Activated CD8-positive, alpha-beta T cell treated with anti-CD3 and anti-CD28 coated beads for 36 hours (primary cell): Measurements from ENCODE around the gene SLPI. TPM values are rescaled to one million over a fixed set of nuclear protein-coding genes. Genes with fewer than 3 reads are reported as not detected.

Experiments
- ATAC-seq: fragments of 200-7000 bp; cut with Tn5 transposase; one replicate; pipeline ENCODE4 v1.10.0; 2021; ENCODE audit warnings: mild to moderate bottlenecking, moderate library complexity
- CTCF ChIA-PET: fragments of 350-600 bp; sonication (Branson Sonifier 250); formaldehyde crosslinking; loops from one replicate; lab custom pipeline; 2021; ENCODE audit warnings: antibody characterized with exemption; lab: Charles Lee
- POLR2A ChIA-PET: fragments of 350-600 bp; sonication (Branson Sonifier 250); formaldehyde crosslinking; loops from one replicate; lab custom pipeline; 2021; ENCODE audit warnings: antibody characterized with exemption; lab: Charles Lee
- DNase-seq: peaks from one replicate; pipeline ENCODE4 v3.0.0-alpha.2; 2020
- H3K27ac Mint-ChIP-seq: one replicate; pipeline ENCODE4 v1.8.0; 2021; ENCODE audit warnings: mild to moderate bottlenecking, mixed read lengths
- H3K27me3 Mint-ChIP-seq: one replicate; pipeline ENCODE4 v1.8.0; 2021; ENCODE audit warnings: mixed read lengths
- H3K36me3 Mint-ChIP-seq: one replicate; pipeline ENCODE4 v1.8.0; 2021; ENCODE audit warnings: low read depth, mixed read lengths
- H3K4me1 Mint-ChIP-seq: one replicate; pipeline ENCODE4 v1.8.0; 2021; ENCODE audit warnings: low read depth, mixed read lengths
- H3K4me3 Mint-ChIP-seq: one replicate; pipeline ENCODE4 v1.8.0; 2021; ENCODE audit warnings: mild to moderate bottlenecking, moderate library complexity, mixed read lengths
- H3K9me3 Mint-ChIP-seq: one replicate; pipeline ENCODE4 v1.8.0; 2021; ENCODE audit warnings: mixed read lengths
- CTCF ChIP-seq: fragments of 200-600 bp; IDR thresholded peaks from one replicate; pipeline ENCODE4 v1.8.0; 2022; ENCODE audit warnings: antibody characterized with exemption, mild to moderate bottlenecking
- intact Hi-C: fragments of 100-400 bp; cut with micrococcal nuclease; formaldehyde crosslinking; loops from one replicate; pipeline ENCODE4 v1.10.0; 2022
- total RNA-seq, 2 experiments: library from RNA; stranded (reverse); gene quantifications; one replicate each; pipeline ENCODE4 v1.2.3, GENCODE V29; 2021

SLPI gene
- total RNA-seq, 2 experiments from 2014 or later = not detected

GRCh38 chr20:45247865-45248264 lies 6.5 kb downstream of the SLPI start:
- Mint-ChIP-seq H3K4me3 (no peak overlapping the region), H3K27me3 (peaks cover 44% of the 10 kb centered on the region), H3K4me1 (no peaks in the 10 kb centered on the region), H3K9me3 (no peaks in the 10 kb centered on the region), H3K27ac (no peak overlapping the region), H3K36me3 (no peaks in the 10 kb centered on the region)
- CTCF ChIA-PET = no interaction called here
- POLR2A ChIA-PET = no interaction called here
- no peak for TF ChIP-seq CTCF
- intact Hi-C loops = no loop called here
- DNase-seq = no peak
- no peak for ATAC-seq

- Mint-ChIP-seq H3K36me3 (no peaks in the 10 kb centered on the region), H3K27me3 (peaks cover 35% of the 10 kb centered on the region), H3K4me3 (no peak overlapping the region), H3K4me1 (no peaks in the 10 kb centered on the region), H3K27ac (no peak overlapping the region), H3K9me3 (no peaks in the 10 kb centered on the region)
- no peak for ATAC-seq
- CTCF ChIA-PET = interaction anchor here (0.7 to 1.7 kb wide), 3 partner anchors 48 to 204 kb away, joined by 3 to 9 read pairs (median 3); no protein-coding TSS in a partner anchor
- DNase-seq = no peak
- no peak for TF ChIP-seq CTCF
- intact Hi-C loops = no loop called here
- POLR2A ChIA-PET = no interaction called here
These were observed 8.3 kb downstream of the SLPI start for GRCh38 chr20:45246109-45246508.

- H3K27ac Mint-ChIP-seq = no peak overlapping the region
- peaks cover 26% of the 10 kb centered on the region for H3K27me3 Mint-ChIP-seq
- no peak overlapping the region for H3K4me3 Mint-ChIP-seq
- POLR2A ChIA-PET = no interaction called here
- TF ChIP-seq CTCF = no peak
- H3K4me1 Mint-ChIP-seq = no peaks in the 10 kb centered on the region
- intact Hi-C loops = no loop called here
- CTCF ChIA-PET = no interaction called here
- DNase-seq (no peak), ATAC-seq (no peak)
- peaks cover 2% of the 10 kb centered on the region for H3K9me3 Mint-ChIP-seq
- H3K36me3 Mint-ChIP-seq = no peaks in the 10 kb centered on the region
These were observed 16.2 kb downstream of the SLPI start for GRCh38 chr20:45238139-45238538.

- peaks cover 28% of the 10 kb centered on the region for H3K27me3 Mint-ChIP-seq
- no peaks in the 10 kb centered on the region for H3K36me3 Mint-ChIP-seq
- H3K4me1 Mint-ChIP-seq = no peaks in the 10 kb centered on the region
- ATAC-seq = no peak
- ChIA-PET CTCF (interaction anchor here (1.2 to 3.5 kb wide), 2 partner anchors 55 to 58 kb away, joined by 4 to 13 read pairs; no protein-coding TSS in a partner anchor), POLR2A (no interaction called here)
- TF ChIP-seq CTCF = peak; percentile 30
- H3K27ac Mint-ChIP-seq = no peak overlapping the region
- H3K9me3 Mint-ChIP-seq = peaks cover 2% of the 10 kb centered on the region
- intact Hi-C loops = no loop called here
- DNase-seq = peak; percentile 18
- H3K4me3 Mint-ChIP-seq = no peak overlapping the region
These were observed 18.4 kb downstream of the SLPI start for GRCh38 chr20:45235995-45236394.

- intact Hi-C loops = no loop called here
- no peak for TF ChIP-seq CTCF
- ATAC-seq (no peak), DNase-seq (no peak)
- Mint-ChIP-seq H3K4me3 (no peak overlapping the region), H3K27ac (no peak overlapping the region), H3K9me3 (peaks cover 2% of the 10 kb centered on the region), H3K4me1 (no peaks in the 10 kb centered on the region), H3K36me3 (no peaks in the 10 kb centered on the region), H3K27me3 (peaks cover 24% of the 10 kb centered on the region)
- POLR2A ChIA-PET = no interaction called here
- CTCF ChIA-PET = interaction anchor here (1.0 to 2.3 kb wide), 3 partner anchors 59 to 134 kb away, joined by 4 to 10 read pairs (median 6); no protein-coding TSS in a partner anchor
These were observed 23.7 kb downstream of the SLPI start for GRCh38 chr20:45230631-45231030.
